ENCODE results near the gene KLRK1.
"Not testable (repeated sequence)": the region's sequence is repeated elsewhere in the genome, so short reads cannot be mapped to it uniquely, and the experiment has no call there.

GRCh38 chr12:10425938-10426337 lies 36.1 kb upstream of the KLRK1 start:
- TF ChIP-seq, protein P1, sequence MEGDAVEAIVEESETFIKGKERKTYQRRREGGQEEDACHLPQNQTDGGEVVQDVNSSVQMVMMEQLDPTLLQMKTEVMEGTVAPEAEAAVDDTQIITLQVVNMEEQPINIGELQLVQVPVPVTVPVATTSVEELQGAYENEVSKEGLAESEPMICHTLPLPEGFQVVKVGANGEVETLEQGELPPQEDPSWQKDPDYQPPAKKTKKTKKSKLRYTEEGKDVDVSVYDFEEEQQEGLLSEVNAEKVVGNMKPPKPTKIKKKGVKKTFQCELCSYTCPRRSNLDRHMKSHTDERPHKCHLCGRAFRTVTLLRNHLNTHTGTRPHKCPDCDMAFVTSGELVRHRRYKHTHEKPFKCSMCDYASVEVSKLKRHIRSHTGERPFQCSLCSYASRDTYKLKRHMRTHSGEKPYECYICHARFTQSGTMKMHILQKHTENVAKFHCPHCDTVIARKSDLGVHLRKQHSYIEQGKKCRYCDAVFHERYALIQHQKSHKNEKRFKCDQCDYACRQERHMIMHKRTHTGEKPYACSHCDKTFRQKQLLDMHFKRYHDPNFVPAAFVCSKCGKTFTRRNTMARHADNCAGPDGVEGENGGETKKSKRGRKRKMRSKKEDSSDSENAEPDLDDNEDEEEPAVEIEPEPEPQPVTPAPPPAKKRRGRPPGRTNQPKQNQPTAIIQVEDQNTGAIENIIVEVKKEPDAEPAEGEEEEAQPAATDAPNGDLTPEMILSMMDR (IDR thresholded peaks at IDR 0.05): not testable (repeated sequence)
- not testable (repeated sequence) for TF ChIP-seq POLR2AphosphoS5 (IDR thresholded peaks at IDR 0.05; ENCODE audit: insufficient read depth in 1 of 2, low read depth in 1 of 2); POLR2A (IDR thresholded peaks at IDR 0.05)

Measured in vagina (tissue), 2 donors.